HepG2 (cell line): ENCODE data around the gene YKT6. TPM values are rescaled to one million over a fixed set of nuclear protein-coding genes. Genes with fewer than 3 reads are reported as not detected.

Experiments used
- ATAC-seq: fragments of 200-7000 bp; cut with Tn5 transposase; 3 replicates; pipeline ENCODE4 v1.9.1; 2020; ENCODE audit warnings: mild to moderate bottlenecking, moderate library complexity
- BruUV-seq: library from RNA; stranded (reverse); fragments of 400-500 nt; replicated peaks from 2 replicates; lab custom pipeline; 2021; lab: Mats Ljungman, UMichigan
- CTCF ChIA-PET: fragments of 300-600 bp; formaldehyde crosslinking; extraction: SDS; loops from one replicate; lab custom pipeline; 2021; ENCODE audit warnings: low total read pairs, inconsistent platforms, low intra/inter-chr PET ratio; lab: Yijun Ruan, JAX
- POLR2A ChIA-PET: fragments of 350-600 bp; sonication (Branson Sonifier 250); formaldehyde crosslinking; loops from one replicate; lab custom pipeline; 2020; ENCODE audit warnings: antibody characterized with exemption, inconsistent platforms; lab: Yijun Ruan, JAX
- DNase-seq: peaks from one replicate; pipeline ENCODE4 v3.0.0-alpha.2; 2015; ENCODE audit warnings: low spot score
- FAIRE-seq: peaks from 3 replicates; lab custom pipeline; 2011; peaks lifted over from hg19 to GRCh38; lab: Jason Lieb, UNC
- H2AFZ ChIP-seq: one replicate; pipeline ENCODE4 v1.6.1; 2011; ENCODE audit warnings: low read length, inconsistent platforms
- H3K27ac ChIP-seq: fragments of 300-600 bp; 3 replicates; pipeline ENCODE4 v1.8.0; 2011; ENCODE audit warnings: mixed run types, mild to moderate bottlenecking, mixed read lengths, low read length, inconsistent platforms; ENCODE audit not compliant: insufficient read depth; ENCODE audit errors: extremely low read length
- H3K27me3 ChIP-seq, 2 experiments: fragments of 200-600 bp in 1 of 2; 2 replicates in 1 of 2; 3 replicates in 1 of 2; pipeline versions ENCODE4 v1.6.0 to v1.8.0; 2011; ENCODE audit warnings: low read length in 2 of 2, mild to moderate bottlenecking in 2 of 2, moderate library complexity in 2 of 2, inconsistent platforms in 1 of 2; ENCODE audit not compliant: insufficient read depth in 2 of 2, control insufficient read depth in 1 of 2
- H3K36me3 ChIP-seq, 2 experiments: fragments of 200-600 bp in 1 of 2; replicated peaks in 1 of 2; 2 replicates in 1 of 2; 3 replicates in 1 of 2; pipeline versions ENCODE4 v1.5.1 to v1.8.0; 2011; ENCODE audit warnings: low read length in 2 of 2, inconsistent platforms in 1 of 2; ENCODE audit not compliant: insufficient read depth in 2 of 2, control insufficient read depth in 1 of 2
- H3K4me1 ChIP-seq: 2 replicates; pipeline ENCODE4 v1.5.1; 2012; ENCODE audit warnings: low read length, inconsistent platforms; ENCODE audit not compliant: insufficient read depth
- H3K4me2 ChIP-seq: 2 replicates; pipeline ENCODE4 v1.6.0; 2011; ENCODE audit warnings: low read depth, low read length, inconsistent platforms
- H3K4me3 ChIP-seq, 3 experiments: fragments of 200-600 bp in 1 of 3; sonication (generic), shearing (Covaris generic) in 1 of 3; replicated peaks in 1 of 3; 2 replicates each; pipeline ENCODE4 v1.5.1; 2011 to 2016; ENCODE audit warnings: low read length in 3 of 3, inconsistent platforms in 2 of 3, low read depth in 2 of 3, mild to moderate bottlenecking in 2 of 3, control low read depth in 1 of 3, mixed read lengths in 1 of 3; ENCODE audit not compliant: insufficient read depth in 1 of 3
- H3K79me2 ChIP-seq: one replicate; pipeline ENCODE4 v1.6.1; 2011; ENCODE audit warnings: low read length, inconsistent platforms; ENCODE audit not compliant: insufficient read depth
- H3K9ac ChIP-seq: 2 replicates; pipeline ENCODE4 v1.6.0; 2011; ENCODE audit warnings: mild to moderate bottlenecking, low read depth, low read length, inconsistent platforms; ENCODE audit not compliant: insufficient read depth
- H3K9me3 ChIP-seq: 2 replicates; pipeline ENCODE4 v1.5.1; 2012; ENCODE audit warnings: mild to moderate bottlenecking, low read length
- H4K20me1 ChIP-seq: 2 replicates; pipeline ENCODE4 v1.6.0; 2011; ENCODE audit warnings: inconsistent platforms, mild to moderate bottlenecking, low read length, moderate library complexity; ENCODE audit not compliant: insufficient read depth
- CTCF ChIP-seq: sonication (generic); formaldehyde crosslinking; IDR thresholded peaks from 2 replicates; pipeline ENCODE4 v1.5.0; 2020; ENCODE audit warnings: mild to moderate bottlenecking, missing genetic modification reagents, moderate library complexity
- HNRNPL ChIP-seq: fragments of 200-400 bp; formaldehyde crosslinking; IDR thresholded peaks from 2 replicates; pipeline ENCODE4 v1.6.1; 2017; ENCODE audit warnings: mild to moderate bottlenecking, low read depth, low read length
- KDM5B ChIP-seq: sonication (generic); formaldehyde crosslinking; IDR thresholded peaks from 2 replicates; pipeline ENCODE4 v1.4.0; 2020; ENCODE audit warnings: missing genetic modification reagents, mild to moderate bottlenecking, borderline replicate concordance
- MTERF4 ChIP-seq: sonication (generic); formaldehyde crosslinking; IDR thresholded peaks from 2 replicates; pipeline ENCODE4 v1.8.0; 2023; ENCODE audit warnings: mild to moderate bottlenecking, missing genetic modification reagents
- RAD21 ChIP-seq: fragments of 450-650 bp; formaldehyde crosslinking; IDR thresholded peaks from 2 replicates; pipeline ENCODE4 v1.5.0; 2020; ENCODE audit warnings: mild to moderate bottlenecking
- RBM39 ChIP-seq: fragments of 200-400 bp; formaldehyde crosslinking; IDR thresholded peaks from one replicate; pipeline ENCODE4 v1.6.1; 2018; ENCODE audit warnings: antibody characterized with exemption, mild to moderate bottlenecking, low read depth, low read length; ENCODE audit not compliant: poor library complexity, severe bottlenecking
- STAG1 ChIP-seq: sonication (generic); formaldehyde crosslinking; IDR thresholded peaks from 2 replicates; pipeline ENCODE4 v1.4.0; 2020; ENCODE audit warnings: missing genetic modification reagents
- UBTF ChIP-seq: sonication (generic); formaldehyde crosslinking; IDR thresholded peaks from 2 replicates; pipeline ENCODE4 v1.4.0; 2020; ENCODE audit warnings: mild to moderate bottlenecking, missing genetic modification reagents
- WGBS: methylation state at CpG from one replicate; pipeline ENCODE4 v1.1.6; 2017; ENCODE audit warnings: low lambda C conversion rate; 5-methylcytosine and 5-hydroxymethylcytosine counted together
- in situ Hi-C: cut with HindIII; loops from 2 replicates; pipeline ENCODE4 v1.10.0; 2017; ENCODE audit warnings: low pct_unique_long_range_greater_than_20kb; ENCODE audit not compliant: extremely low pct_ligation_motif_present
- intact Hi-C: fragments of 100-400 bp; cut with micrococcal nuclease; formaldehyde crosslinking; loops from one replicate; pipeline ENCODE4 v1.10.0; 2022; ENCODE audit not compliant: unreplicated experiment
- polyA plus RNA-seq, 8 experiments: library from polyadenylated mRNA; depleted of rRNA in 3 of 8; stranded (reverse) in 7 of 8; unstranded in 1 of 8; fragments of >200 nt; fragmentation: Illumina TruSeq in 4 of 8; extraction: Trizol in 4 of 8; gene quantifications; 2 replicates each; pipeline versions ENCODE4 v1.2.1 to v1.2.3, GENCODE V29; 2011 to 2016; ENCODE audit warnings: low read depth in 4 of 8, missing spikeins in 1 of 8, mixed read lengths in 1 of 8; ENCODE audit not compliant: insufficient read depth in 1 of 8
- total RNA-seq, 5 experiments: library from RNA; depleted of rRNA; stranded (reverse); fragments of >200 nt; fragmentation: Illumina TruSeq; extraction: Trizol; gene quantifications; 2 replicates each; pipeline ENCODE4 v1.2.3, GENCODE V29; 2016; ENCODE audit warnings: low read depth in 1 of 5
- TF ChIP-seq, protein P1 (sequence below): sonication (generic); formaldehyde crosslinking; IDR thresholded peaks from 2 replicates; pipeline ENCODE4 v1.9.0; 2022; ENCODE audit warnings: low read depth, missing genetic modification reagents
- TF ChIP-seq, protein P2 (sequence below), 2 experiments: sonication (generic) in 1 of 2; formaldehyde crosslinking in 1 of 2; IDR thresholded peaks; 2 replicates each; pipeline versions ENCODE4 v1.4.0 to v1.6.1; 2018 to 2020; ENCODE audit warnings: missing genetic modification reagents in 2 of 2, borderline replicate concordance in 1 of 2, low read depth in 1 of 2, mild to moderate bottlenecking in 1 of 2, missing biosample characterization in 1 of 2

YKT6 gene
- total and polyA plus RNA-seq, 2 of the 13 experiments (the other 11 are each of a cell fraction or from before 2014, with no cell fraction given), result 52.2 to 60.3 TPM

DNA sequence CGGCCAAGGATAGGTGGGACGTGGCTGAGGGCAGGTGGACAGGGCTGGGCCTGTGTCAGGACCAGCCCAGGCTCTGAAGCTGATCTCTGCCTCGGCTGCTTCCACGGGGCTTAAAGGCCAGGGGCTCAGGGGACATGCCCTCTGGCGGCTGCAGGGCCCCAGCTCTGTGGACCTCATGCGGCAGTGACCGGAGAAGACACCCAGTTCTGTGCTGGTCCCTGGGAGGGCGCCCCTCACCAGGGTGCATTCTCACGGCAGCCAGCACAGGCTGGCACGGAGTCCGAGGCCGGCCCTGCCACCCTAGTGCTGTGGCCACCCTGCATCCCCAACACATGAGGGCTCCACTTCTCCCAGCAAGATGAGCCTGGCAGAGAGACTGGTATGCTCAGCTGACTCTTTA lies 30.3 kb downstream of the YKT6 start:
- intact Hi-C loops (loop anchor here (1.0 kb wide), 1 partner anchor 28 kb away; no protein-coding TSS in a partner anchor), in situ Hi-C loops (no loop called here)
- TF ChIP-seq, protein P1, sequence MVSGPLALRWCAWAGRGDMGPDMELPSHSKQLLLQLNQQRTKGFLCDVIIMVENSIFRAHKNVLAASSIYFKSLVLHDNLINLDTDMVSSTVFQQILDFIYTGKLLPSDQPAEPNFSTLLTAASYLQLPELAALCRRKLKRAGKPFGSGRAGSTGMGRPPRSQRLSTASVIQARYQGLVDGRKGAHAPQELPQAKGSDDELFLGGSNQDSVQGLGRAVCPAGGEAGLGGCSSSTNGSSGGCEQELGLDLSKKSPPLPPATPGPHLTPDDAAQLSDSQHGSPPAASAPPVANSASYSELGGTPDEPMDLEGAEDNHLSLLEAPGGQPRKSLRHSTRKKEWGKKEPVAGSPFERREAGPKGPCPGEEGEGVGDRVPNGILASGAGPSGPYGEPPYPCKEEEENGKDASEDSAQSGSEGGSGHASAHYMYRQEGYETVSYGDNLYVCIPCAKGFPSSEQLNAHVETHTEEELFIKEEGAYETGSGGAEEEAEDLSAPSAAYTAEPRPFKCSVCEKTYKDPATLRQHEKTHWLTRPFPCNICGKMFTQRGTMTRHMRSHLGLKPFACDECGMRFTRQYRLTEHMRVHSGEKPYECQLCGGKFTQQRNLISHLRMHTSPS, result 0 out of 2 replicates have a peak, but pooled peaks have one; percentile 20
- TF ChIP-seq UBTF, result peak; percentile 97
- TF ChIP-seq HNRNPL, result peak; percentile 71; the same call in 1 of the 2 replicates
- TF ChIP-seq RAD21 (CRISPR knock-in tag), result peak; percentile 41; the same call in 1 of the 2 replicates
- peak; percentile 44; the same call in 1 of the 2 replicates for TF ChIP-seq KDM5B (CRISPR knock-in tag)
- TF ChIP-seq MTERF4 (CRISPR knock-in tag), result no peak
- peak; percentile 33 for TF ChIP-seq STAG1
- TF ChIP-seq CTCF (CRISPR knock-in tag), result peak; percentile 62
- no peak for TF ChIP-seq RBM39
- TF ChIP-seq, protein P2, sequence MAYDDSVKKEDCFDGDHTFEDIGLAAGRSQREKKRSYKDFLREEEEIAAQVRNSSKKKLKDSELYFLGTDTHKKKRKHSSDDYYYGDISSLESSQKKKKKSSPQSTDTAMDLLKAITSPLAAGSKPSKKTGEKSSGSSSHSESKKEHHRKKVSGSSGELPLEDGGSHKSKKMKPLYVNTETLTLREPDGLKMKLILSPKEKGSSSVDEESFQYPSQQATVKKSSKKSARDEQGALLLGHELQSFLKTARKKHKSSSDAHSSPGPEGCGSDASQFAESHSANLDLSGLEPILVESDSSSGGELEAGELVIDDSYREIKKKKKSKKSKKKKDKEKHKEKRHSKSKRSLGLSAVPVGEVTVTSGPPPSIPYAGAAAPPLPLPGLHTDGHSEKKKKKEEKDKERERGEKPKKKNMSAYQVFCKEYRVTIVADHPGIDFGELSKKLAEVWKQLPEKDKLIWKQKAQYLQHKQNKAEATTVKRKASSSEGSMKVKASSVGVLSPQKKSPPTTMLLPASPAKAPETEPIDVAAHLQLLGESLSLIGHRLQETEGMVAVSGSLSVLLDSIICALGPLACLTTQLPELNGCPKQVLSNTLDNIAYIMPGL (CRISPR knock-in tag; IDR thresholded peaks at IDR 0.05; ENCODE audit: borderline replicate concordance in 1 of 2, low read depth in 1 of 2), result 0 out of 4 replicates have a peak, but pooled peaks of 1 of the 2 experiments have one; percentile 42
- H3K4me3 ChIP-seq, result no peak overlapping the region
- H3K9me3 ChIP-seq, result no peaks in the 10 kb centered on the region
- no peaks in the 10 kb centered on the region for H3K79me2 ChIP-seq
- no peak overlapping the region for H3K9ac ChIP-seq
- no peaks in the 10 kb centered on the region for H4K20me1 ChIP-seq
- H3K4me1 ChIP-seq, result peaks cover 8% of the 10 kb centered on the region; the same call in 1 of the 2 replicates
- peaks cover 12 to 74% of the 10 kb centered on the region in 2 experiments; a peak in 4 of 5 replicates for H3K27me3 ChIP-seq
- FAIRE-seq (no peak), ATAC-seq (peak; percentile 83), DNase-seq (peak; percentile 20)
- no peaks in the 10 kb centered on the region for H3K36me3 ChIP-seq
- CTCF ChIA-PET, result interaction anchor here (1.7 kb wide), 1 partner anchor 100 kb away, joined by 6 read pairs; no protein-coding TSS in a partner anchor
- no peak overlapping the region for H2AFZ ChIP-seq
- H3K27ac ChIP-seq, result no peak overlapping the region
- 0 out of 2 replicates have a peak overlapping the region, but pooled peaks have one; percentile 7 for H3K4me2 ChIP-seq
- POLR2A ChIA-PET, result no interaction called here
- no CpG with 5 or more reads among the region's 12 CpGs for WGBS
- BruUV-seq, result no TSS peak
